ENCODE data around the gene GPR78. TPM values are rescaled to one million over a fixed set of nuclear protein-coding genes. Genes with fewer than 3 reads are reported as not detected.

GPR78 gene
- polyA plus RNA-seq, 1 of the 3 experiments (the other 2 are of a cell fraction) = not detected

DNA sequence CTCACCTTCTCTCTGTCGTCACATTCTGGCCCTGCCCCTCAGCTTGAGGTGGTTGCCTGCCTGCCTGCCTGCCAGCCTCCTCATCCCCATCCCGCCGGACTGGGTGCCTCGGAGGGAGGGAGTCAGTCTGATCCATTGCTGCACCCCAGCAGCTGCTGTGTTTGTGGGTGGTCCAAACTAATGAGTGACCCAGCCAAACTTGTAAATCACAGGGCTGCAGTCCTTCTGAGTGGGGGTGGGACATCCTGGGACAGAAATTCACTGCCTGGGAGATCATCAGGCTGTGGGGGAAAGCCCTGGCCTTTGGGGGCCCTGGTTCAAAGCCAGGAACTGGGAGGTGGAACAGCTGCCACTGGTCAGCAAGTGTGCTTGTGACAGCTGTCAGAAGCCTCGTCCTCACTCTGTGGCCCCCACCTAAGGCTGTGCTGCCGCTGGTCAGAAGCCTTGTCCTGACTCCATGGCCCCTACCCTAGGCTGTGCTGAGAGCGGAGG lies 5.6 kb downstream of the GPR78 start (continued):
- no peak for TF ChIP-seq NRF1 (IDR thresholded peaks at IDR 0.05; ENCODE audit: low read depth, low read length)
- no peak for TF ChIP-seq TCF12 (IDR thresholded peaks at IDR 0.05)
- TF ChIP-seq GATA2 (CRISPR knock-in tag; IDR thresholded peaks at IDR 0.05) = no peak
- no peak for TF ChIP-seq TAF1 (IDR thresholded peaks at IDR 0.05; ENCODE audit: borderline replicate concordance, low read depth, low read length)
- no peak for TF ChIP-seq EP300 (IDR thresholded peaks at IDR 0.05; ENCODE audit: borderline replicate concordance in 1 of 2, low read depth in 1 of 2, low read length in 1 of 2)
- no peak for TF ChIP-seq EZH2phosphoT487 (IDR thresholded peaks at IDR 0.05; ENCODE audit: borderline replicate concordance, low read depth)

GRCh38 chr4:8586246-8586645 lies 6.1 kb downstream of the GPR78 start:
- TF ChIP-seq RFX5 (IDR thresholded peaks at IDR 0.05; ENCODE audit: low read length) = no peak
- TF ChIP-seq, protein P1, sequence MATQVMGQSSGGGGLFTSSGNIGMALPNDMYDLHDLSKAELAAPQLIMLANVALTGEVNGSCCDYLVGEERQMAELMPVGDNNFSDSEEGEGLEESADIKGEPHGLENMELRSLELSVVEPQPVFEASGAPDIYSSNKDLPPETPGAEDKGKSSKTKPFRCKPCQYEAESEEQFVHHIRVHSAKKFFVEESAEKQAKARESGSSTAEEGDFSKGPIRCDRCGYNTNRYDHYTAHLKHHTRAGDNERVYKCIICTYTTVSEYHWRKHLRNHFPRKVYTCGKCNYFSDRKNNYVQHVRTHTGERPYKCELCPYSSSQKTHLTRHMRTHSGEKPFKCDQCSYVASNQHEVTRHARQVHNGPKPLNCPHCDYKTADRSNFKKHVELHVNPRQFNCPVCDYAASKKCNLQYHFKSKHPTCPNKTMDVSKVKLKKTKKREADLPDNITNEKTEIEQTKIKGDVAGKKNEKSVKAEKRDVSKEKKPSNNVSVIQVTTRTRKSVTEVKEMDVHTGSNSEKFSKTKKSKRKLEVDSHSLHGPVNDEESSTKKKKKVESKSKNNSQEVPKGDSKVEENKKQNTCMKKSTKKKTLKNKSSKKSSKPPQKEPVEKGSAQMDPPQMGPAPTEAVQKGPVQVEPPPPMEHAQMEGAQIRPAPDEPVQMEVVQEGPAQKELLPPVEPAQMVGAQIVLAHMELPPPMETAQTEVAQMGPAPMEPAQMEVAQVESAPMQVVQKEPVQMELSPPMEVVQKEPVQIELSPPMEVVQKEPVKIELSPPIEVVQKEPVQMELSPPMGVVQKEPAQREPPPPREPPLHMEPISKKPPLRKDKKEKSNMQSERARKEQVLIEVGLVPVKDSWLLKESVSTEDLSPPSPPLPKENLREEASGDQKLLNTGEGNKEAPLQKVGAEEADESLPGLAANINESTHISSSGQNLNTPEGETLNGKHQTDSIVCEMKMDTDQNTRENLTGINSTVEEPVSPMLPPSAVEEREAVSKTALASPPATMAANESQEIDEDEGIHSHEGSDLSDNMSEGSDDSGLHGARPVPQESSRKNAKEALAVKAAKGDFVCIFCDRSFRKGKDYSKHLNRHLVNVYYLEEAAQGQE (IDR thresholded peaks at IDR 0.05; ENCODE audit: low read depth, low read length) = no peak
- no peak for TF ChIP-seq GABPA (IDR thresholded peaks at IDR 0.05; ENCODE audit: low read depth)
- no peak for TF ChIP-seq CTCF (IDR thresholded peaks at IDR 0.05)
- no peak for DNase-seq
- ChIA-PET POLR2A (no interaction called here), CTCF (interaction anchor here (1.0 to 3.4 kb wide), 5 partner anchors 11 to 118 kb away, joined by 3 to 12 read pairs (median 9); no protein-coding TSS in a partner anchor)
- Histone ChIP-seq H3K4me3 (ENCODE audit: low read depth in 2 of 2, low read length in 1 of 2) (no peak overlapping the region), H3K9me2 (no peaks in the 10 kb centered on the region), H2AFZ (ENCODE audit: low read depth) (no peak overlapping the region), H3K79me2 (ENCODE audit: insufficient read depth) (no peaks in the 10 kb centered on the region), H3K9ac (no peak overlapping the region), H3K4me1 (ENCODE audit: control insufficient read depth in 1 of 2, insufficient read depth in 2 of 2, low read depth in 1 of 2, low read length in 1 of 2) (peaks cover 0 to 13% of the 10 kb centered on the region in 2 experiments; a peak in 1 of 4 replicates), H3K27ac (ENCODE audit: low read depth in 2 of 2, low read length in 1 of 2) (no peak overlapping the region), H3F3A (replicated peaks; ENCODE audit: insufficient read depth) (no peaks in the 10 kb centered on the region), H3K27me3 (ENCODE audit: insufficient read depth) (no peaks in the 10 kb centered on the region; the same call in 1 of the 2 replicates), H3K9me3 (no peaks in the 10 kb centered on the region), H3K4me2 (no peak overlapping the region), H3K36me3 (replicated peaks in 1 of 2; ENCODE audit: control insufficient read depth in 1 of 2, insufficient read depth in 2 of 2, low read length in 1 of 2) (no peaks in the 10 kb centered on the region), H4K20me1 (ENCODE audit: insufficient read depth) (no peaks in the 10 kb centered on the region)
- WGBS (ENCODE audit: low lambda C conversion rate) = 6% methylated on average over 5 of the region's 5 CpGs

Data from SK-N-SH (cell line).